HG03139 (cell line): ENCODE measurements around the gene FOXL3.
"Not testable (repeated sequence)": the region's sequence is repeated elsewhere in the genome, so short reads cannot be mapped to it uniquely, and the experiment has no call there.

Experiments
- ATAC-seq: cut with Tn5 transposase; IDR thresholded peaks from one replicate; pipeline ENCODE4 v1.9.1; 2021; ENCODE audit not compliant: unreplicated experiment

The FOXL3 gene

DNA sequence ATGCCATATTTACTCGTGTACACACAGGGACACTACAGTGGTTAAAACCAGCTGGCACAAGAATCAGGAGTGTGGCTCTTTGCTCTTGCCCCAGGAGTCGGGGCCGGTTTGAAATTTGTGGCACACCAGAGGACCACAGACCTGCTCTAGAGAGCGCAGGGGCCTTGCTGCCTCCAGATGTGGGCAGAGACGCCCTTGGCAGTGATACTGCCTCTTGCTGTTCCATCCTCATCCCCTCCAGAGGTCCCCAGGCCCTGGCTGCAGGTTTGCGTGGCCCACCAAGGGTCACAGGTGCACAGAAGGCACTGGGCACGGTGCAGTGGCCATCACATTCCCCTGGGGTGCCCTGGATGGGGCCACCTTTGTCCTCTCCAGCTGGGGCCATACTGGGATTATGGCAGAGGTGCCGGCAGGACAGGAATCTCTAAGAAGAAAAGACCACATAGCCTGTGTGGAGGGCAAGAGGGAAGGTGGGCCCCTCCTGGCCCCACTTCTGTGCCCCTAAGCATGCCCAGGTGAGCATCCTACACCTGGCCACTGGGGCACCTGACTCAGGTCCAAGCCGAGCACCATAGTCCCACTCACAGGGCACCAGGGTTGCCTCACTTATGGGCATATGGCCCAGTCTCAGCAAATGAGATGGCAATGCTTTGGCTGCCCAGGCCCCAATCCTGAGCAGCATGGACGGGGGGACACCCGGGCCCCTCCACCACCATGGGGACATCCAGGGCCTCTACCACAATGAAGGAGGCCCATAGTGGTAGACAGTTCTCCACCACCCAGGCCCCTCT is 45.6 kb downstream of the FOXL3 start:
- no peak for ATAC-seq

DNA sequence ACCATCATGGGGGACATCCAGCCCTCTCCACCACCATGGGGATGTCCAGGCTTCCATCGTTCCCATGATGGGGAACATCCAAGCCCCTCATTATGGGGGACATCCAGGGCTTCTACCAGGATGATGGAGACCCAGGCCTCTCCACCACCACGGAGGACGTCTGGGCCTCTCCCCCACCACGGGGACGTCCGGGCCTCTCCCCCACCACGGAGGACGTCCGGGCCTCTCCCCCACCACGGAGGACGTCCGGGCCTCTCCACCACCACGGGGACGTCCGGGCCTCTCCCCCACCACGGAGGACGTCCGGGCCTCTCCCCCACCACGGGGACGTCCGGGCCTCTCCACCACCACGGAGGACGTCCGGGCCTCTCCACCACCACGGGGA is 46.2 kb downstream of the FOXL3 start:
- not testable (repeated sequence) for ATAC-seq

DNA sequence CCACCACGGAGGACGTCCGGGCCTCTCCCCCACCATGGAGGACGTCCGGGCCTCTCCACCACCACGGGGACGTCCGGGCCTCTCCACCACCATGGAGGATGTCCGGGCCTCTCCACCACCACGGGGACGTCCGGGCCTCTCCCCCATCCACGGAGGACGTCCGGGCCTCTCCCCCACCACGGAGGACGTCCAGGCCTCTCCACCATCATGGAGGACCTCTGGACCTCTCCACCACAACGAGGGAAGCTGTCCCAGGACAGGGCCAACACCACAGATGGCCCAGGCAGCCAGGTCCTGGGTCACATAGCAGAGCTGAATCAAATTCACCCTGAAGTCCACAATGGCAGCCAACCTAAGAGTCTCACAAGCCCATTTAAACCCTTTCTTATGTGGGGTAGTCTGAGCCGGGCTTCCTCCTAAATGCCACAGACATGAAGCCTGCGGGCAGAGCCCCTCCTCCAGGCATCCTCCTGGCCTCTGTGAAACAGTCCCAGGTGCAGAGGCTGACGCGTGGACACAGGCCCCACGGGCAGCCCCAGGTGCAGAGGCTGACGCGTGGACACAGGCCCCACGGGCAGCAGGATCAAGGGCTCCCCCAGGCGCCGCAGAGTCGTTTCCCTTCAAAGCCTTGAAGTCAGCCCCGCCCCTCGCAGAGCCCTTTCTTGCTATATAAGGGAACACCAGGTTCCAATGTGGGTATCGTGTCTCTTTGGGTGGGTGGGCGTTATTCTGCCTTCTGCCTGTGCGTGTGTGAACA is 47.0 kb downstream of the FOXL3 start:
- no peak for ATAC-seq

DNA sequence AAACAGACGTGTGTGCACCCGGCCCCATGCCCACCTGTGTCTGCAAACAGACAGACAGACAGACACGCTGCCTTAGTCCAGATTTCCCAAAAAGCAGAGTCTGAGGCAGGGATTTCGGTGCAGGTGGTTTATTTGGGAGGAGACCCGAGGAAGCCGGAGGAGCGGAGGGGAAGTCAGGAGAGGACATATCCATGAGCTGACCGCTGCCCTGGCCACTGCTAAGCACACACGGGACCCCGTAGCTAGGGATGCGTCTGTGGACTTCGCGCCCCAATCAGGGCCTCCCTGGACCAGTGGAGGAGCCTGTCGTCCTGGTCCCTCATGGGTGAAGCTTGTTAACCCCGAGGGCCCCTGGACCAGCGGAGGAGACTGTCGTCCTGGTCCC is 47.6 kb downstream of the FOXL3 start:
- no peak for ATAC-seq

DNA sequence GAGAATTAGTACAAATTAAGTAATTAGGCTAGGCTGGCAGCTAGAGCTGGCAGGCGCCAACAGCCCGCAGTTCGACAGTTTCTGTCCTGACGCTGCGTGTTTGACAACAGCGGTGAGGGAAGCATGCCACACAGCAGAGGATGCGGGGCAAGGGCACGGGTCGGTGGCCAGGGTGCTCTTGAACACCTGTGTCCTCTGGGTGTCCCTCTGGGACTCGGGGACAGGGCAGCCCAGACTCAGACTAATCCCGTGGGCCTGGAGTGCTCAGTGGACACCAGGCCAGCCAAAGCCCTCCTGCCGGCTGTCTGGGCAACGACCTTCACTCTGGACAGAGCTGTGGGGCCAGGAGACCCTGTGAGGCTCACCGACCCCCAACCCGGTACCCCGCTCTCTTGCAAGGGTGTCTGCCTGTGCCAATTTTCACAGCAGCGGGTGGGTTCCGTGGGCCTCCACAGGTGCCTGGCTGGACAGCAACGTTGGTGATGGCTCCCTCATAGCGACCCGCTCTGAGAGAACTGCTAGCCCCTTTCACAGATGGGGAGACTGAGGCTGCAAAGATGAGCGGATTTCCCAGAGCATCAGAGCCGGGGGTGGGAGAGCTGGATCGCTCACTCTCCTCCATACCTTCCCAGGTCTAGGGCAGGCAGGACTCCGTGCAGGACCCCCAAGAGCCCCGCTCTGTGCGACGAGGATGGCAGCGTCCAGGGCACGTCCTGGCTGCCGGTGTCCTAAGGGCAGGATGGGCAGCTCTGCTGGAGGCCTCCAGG is 48.5 kb downstream of the FOXL3 start:
- ATAC-seq = no peak

DNA sequence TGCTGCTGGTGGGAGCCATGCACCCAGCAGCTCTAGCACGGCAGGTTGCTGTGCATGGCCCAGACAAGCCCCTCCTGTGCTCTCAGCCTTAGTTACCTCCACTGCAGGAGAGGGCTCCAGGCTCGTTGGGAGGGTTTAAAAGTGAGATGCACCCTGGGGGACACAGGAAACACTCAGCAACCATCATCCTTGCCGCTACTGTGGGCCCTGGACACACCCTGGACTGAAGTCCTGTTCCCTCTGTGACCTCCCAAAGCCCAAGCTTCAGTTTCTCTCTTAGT is 49.0 kb downstream of the FOXL3 start:
- no peak for ATAC-seq

DNA sequence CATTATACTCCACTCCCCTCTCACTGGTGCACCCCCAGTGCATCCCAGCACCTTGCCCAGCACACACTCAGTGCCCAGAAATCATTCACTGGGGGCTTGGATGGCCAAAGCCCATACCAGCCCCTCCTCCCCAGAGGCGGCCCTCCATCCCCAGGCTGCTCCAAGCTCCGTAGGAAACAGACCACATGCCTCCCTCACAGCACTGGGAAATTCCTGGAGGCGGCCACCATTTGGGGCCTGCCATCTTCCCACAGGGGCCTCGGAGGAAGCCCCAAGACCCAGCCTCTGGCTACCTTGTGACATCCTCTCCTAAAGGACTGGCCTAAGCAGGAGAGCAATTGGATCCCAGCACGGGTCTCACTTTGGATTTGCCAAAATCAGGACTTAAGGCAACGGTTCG is 49.7 kb downstream of the FOXL3 start:
- no peak for ATAC-seq

DNA sequence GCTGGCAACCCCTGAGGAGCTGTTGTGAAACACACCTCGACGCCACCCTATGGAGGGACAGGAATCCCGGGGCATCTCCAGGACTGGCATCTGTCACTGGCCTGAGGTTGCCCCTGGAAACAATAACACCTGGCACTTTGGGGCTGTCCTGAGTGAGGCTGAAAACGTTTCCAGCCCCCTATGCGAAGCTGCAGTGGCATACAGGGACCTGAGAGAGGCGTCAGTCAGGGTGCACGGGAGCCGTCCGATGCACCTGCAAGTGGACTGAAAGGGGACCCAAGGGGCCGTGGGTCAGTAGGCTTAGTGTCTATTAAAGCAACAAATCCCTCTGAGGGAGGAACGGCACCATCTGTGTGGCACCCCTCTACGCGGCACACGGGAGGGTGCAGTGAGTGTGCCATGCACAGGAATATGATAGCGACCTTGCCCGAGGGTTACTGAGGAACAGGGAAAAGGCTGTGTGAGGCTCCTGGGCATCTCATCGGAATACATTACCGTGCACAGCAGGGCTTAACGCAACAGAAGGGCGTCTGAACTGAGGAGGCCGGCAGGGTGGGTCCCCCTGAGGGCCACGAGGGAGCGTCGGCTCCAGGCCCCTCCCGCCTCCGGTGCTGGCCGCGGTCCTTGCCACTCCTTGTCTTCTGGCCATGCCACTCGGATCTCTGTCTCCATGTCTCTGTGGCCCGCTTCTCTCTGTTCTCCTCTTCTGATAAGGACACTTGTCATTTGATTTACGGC is 50.4 kb downstream of the FOXL3 start:
- no peak for ATAC-seq
